Stimulated activated CD4-positive, alpha-beta T cell treated with anti-CD3 and anti-CD28 coated beads, Interleukin-12 subunit alpha, Interleukin-12 subunit beta, amount 100 ng/mL, for 4 hours (primary cell): ENCODE measurements around the gene ARMC8.

Source experiments
- DNase-seq: peaks from one replicate; pipeline ENCODE4 v3.0.0-alpha.2; 2020

ARMC8 gene

GRCh38 chr3:138249636-138250035 is 62.5 kb downstream of the ARMC8 start:
- DNase-seq, result no peak

GRCh38 chr3:138253609-138254008 is 66.5 kb downstream of the ARMC8 start:
- DNase-seq, result no peak

- DNase-seq, result no peak
These were observed 67.1 kb downstream of the ARMC8 start for GRCh38 chr3:138254216-138254615.

GRCh38 chr3:138256022-138256421 is 68.9 kb downstream of the ARMC8 start:
- no peak for DNase-seq

DNA sequence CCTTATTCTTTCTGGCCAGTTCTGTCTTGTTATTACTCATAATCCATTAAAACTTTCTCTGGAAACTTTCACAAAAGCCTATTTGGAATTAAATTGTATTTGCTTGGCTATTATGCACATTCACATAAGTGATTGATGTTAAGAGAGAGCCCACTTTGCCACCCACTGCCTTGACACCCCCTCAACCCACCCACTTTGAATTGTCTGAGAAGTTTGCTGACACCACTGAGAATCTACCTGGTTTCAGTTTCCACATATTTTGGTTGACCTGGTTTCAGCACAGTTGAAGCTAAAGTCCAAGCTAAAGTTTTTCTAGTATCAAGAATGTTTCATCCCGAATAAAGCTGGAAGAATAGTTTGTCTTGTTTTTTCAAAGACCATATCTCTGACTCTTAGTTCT is 70.9 kb downstream of the ARMC8 start:
- DNase-seq, result no peak

- DNase-seq, result no peak
These were observed 72.0 kb downstream of the ARMC8 start for GRCh38 chr3:138259126-138259525.

- DNase-seq, result no peak
These were observed 73.5 kb downstream of the ARMC8 start for GRCh38 chr3:138260611-138261010.

DNA sequence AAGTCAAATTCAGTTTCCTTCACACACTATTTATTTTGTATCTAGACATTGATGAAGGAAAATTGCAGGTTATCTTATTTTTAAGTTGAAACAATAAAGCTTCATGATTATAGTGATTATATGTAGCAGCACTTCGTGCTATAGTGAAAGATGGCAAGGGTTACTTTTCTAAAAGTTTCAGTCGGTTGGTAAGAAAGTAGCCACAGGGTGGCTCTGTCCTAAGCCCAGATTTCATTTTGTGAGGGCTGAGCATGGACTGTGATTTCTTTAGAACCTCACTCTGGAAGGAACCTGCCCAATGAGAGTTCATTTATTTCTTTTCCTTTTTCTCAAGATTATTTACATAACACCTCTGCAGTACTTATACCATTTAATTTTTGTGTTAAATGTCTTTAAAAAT is 76.0 kb downstream of the ARMC8 start:
- DNase-seq, result no peak

GRCh38 chr3:138265745-138266144 is 78.6 kb downstream of the ARMC8 start:
- DNase-seq, result no peak

GRCh38 chr3:138267083-138267482 is 80.0 kb downstream of the ARMC8 start:
- no peak for DNase-seq

DNA sequence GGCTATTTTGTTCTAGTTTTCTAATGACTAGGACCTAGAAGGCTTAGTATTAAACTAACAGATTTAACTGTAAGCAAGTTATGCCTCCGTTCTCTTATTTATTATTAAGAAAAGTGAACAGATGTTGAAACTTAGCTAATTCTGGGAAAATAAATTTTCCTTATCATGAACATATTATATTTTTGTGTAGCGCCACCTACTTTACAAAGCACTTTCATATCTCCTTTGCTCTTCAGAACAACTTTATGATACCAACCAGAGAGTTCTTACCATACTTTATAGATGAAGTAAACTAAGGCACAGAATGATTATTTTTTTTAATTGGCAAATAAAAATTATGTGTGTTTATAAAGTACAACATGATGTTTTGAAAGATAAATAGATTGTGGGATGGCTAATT is 83.1 kb downstream of the ARMC8 start:
- DNase-seq, result no peak

DNA sequence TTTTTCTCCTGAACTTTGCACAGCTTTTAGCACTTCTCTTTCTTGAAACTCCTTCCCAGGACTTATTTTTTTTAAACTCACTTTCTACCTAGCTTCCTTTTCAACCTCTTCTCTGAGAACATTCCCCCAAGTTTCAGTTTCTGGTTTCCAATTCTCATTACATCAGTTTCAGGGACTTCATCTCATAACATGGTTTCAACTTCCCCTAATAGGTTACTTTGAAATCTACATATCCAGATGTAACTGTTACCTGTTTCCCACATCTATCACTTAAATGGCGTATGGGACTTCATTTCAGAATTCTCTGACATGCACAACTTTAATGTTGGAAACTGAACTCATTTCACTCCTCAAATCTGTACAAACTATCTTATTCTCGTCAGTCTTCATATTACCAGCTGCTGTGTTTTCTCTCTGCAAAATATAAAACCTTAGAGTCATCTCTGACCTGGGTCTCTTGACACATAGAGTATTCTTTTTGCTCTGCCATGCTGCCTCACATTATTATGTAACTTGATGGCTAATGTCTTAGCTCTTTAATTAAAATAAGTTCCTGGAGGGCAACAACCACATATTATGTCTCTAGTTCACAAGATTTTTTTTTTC is 84.2 kb downstream of the ARMC8 start:
- no peak for DNase-seq

- no peak for DNase-seq
These were observed 94.5 kb downstream of the ARMC8 start for GRCh38 chr3:138281561-138281960.

DNA sequence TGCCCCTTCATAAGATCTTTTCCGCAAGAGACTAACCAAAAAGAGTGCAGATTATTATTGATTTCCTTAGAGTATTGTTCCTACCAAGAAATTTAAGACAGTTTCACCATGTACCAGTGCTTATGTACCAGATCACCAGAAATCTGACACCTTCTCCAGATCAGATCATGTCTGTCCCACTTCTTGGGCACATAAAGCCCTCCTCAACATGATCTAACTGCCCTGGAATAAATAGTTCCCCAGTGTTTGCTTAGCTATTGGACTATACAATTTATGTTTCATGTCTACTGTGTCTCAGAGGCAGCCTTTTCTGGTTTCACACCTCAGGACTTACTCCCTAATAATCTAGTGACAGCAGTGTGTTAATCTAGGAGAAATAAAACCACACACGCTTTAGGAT is 95.7 kb downstream of the ARMC8 start:
- DNase-seq, result no peak

DNA sequence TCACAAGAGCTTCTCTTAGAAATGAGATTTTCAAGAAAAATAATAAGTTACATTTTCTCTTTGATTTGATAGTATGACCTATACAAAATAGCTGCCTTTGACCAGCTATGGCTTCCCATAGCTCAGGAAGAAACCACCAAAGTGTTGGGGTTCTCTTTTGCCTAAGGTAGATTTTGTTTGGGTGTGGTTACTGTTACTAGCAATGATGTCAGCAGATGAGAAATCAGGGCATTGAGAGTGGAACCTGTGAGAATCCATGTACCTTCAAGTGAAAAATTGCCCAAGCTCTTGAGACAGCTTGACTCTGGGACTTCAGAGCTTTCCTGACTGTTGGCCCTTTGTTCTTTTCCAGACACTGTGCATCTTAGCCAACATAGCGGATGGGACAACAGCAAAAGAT is 97.0 kb downstream of the ARMC8 start:
- DNase-seq, result no peak

DNA sequence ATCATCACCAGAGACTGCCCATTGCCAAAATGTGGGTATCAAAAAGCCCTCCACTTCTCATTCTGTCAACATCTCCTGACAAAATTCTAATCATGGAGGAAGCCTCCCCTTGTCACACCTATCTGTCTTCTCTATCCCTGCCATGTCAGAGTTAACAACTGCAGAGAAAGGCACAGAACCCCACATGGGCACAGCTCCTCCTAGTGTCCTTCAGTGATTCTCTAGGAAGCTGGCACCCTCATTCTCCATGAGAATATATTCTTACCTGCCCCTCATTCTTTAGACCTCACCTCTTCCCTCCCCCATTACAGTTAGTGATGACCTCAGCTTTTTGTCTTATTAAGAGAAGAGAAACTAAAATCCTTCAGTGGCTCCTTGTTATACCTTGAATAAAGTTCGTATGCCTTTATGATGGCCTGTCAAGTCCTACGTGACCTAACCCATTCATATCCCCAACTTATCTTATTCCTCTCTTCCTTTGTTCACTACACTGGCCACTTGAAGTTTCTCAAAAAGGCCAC is 97.9 kb downstream of the ARMC8 start:
- no peak for DNase-seq

DNA sequence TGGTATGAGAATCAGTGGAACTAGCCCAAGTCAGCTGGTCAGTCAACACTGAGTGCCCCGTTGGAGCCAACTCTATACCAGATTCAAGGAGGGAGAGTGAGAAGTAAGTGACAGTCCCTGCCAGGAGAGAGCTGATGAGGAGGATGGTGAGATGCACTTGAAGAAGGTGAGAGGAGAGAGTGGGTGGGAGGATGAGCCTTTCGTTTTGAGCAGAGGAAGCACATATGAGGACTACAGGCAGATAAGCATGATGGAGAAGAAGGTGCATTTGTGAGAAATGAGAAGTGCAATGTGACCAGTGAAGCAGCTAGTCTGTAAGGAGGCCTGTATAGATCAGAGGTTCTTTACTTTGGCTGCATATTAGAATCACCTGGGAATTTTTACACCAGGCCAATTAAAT is 102.2 kb downstream of the ARMC8 start:
- no peak for DNase-seq

DNA sequence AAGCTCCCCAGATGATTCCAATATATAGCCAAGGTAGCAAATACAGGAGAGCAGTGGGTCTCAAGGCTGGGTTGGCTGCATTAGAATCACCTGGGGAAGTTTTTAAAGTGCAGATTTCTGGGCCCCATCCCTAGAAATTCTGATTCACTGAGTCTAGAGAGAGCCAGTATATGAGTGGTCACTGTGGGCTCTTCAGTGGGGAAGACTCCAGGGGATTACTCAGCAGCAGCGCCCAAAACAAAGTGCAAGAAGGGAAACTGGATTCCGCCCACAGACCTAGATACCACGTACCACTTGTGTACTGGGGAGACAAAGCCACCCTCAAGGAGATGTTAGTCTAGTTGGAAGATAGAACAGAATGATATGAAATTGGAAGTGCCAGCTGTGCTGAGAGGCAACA is 102.6 kb downstream of the ARMC8 start:
- no peak for DNase-seq

DNA sequence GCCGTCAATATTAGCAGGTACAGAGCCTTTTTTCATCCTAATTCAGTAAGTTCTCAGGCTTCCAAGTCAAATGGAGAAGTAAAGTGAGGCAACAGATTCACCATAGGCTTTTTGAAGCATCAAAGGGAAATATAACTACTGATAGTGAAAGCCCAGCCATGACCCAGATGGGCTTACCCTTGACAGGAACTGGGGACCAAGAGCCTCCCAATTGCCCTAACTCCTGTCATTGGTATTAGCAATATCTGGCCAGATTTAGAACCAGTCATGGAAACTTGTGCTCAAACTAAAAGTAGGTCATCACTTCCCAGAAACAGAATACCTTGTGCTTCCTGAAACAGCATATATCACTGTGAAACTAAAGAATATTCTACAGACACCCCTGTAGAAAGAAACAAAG is 109.5 kb downstream of the ARMC8 start:
- DNase-seq, result no peak

- DNase-seq, result no peak
These were observed 110.0 kb downstream of the ARMC8 start for GRCh38 chr3:138297059-138297607.

DNA sequence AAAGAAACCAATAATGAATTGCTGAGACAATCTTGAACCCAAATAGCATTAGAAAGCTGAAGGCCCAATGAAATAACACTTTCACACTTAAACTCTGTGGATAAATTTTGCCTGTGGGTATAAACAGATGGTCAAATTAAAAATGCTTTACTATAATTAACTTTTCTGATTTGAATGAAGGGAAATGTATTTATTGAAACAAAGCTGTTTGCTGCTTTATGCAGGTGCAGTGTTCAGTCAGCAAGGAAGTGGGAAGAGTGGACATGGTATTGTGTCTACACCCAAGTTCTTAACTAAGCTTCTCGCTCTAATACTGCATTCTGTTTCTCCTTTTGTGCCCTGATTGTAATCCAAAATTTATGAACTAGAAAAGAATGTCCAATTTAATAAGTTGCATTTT is 110.8 kb downstream of the ARMC8 start:
- DNase-seq, result no peak

DNA sequence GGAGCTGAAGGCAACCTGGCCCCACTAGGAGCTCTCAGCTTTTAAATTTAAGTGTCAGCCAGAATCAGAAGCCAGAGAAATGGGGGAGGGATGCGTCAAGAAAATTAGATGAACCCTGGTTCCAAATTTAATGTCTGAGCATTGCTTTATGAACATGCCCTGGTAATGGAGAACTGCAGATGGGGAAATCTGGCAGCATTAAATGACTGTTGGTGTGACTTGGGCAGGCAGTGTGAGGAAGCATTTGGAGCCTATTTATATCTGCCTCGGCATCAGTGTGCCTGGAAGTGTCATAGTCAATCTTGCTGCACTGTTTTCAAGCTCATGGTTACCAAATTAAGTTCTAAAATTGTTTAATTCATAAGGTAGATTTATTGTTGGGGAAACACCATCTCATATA is 113.5 kb downstream of the ARMC8 start:
- DNase-seq, result no peak

GRCh38 chr3:138303474-138303873 is 116.4 kb downstream of the ARMC8 start:
- DNase-seq, result no peak

DNA sequence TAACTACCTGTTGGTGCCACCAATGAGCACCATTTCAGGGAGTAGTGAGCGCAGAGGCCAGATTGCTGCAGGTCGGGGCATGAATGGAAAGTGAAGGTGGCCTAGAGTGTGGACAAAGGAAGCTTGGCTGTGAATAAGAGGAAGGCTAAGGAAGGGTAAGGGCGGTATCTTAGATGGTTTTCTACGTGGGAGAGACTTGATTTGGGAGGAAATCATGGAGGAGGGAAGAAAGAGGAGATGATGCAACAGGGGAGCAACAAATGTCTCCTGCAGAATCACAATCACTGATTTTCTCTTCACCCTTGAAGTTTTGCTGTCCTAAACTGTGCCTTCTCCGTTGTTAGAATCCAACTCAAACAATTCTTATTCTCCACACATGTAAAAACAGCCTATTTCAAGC is 120.8 kb downstream of the ARMC8 start:
- DNase-seq, result no peak

DNA sequence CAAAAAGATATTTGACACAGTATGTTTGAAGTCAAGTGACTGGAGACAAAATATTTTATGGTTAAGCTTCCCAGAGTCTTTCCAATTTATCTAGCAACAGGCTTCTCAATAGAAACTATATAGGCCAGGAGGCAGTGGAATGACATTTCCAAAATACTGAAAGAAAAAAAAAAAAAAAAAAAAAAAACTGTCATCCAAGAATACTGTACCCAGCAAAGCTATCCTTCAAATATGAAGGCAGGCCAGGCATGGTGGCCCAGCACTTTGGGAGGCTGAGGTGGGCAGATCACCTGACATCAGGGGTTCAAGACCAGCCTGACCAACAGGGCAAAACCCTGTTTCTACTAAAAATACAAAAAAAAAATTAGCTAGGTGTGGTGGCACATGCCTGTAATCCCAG is 121.7 kb downstream of the ARMC8 start:
- DNase-seq, result no peak
